Fibroblast of the aortic adventitia (primary cell): ENCODE measurements around the gene RNF157. TPM values are rescaled to one million over a fixed set of nuclear protein-coding genes. Genes with fewer than 3 reads are reported as not detected.
A peak's percentile ranks its signal among the peaks of the same experiment; 100 is the strongest.

ENCODE experiments used
- DNase-seq: peaks from one replicate; pipeline ENCODE4 v3.0.0-alpha.2; 2010; ENCODE audit warnings: low read depth
- H3K4me3 ChIP-seq: 2 replicates; pipeline ENCODE4 v1.5.1; 2011; ENCODE audit warnings: low read depth, mild to moderate bottlenecking, control low read depth, low read length, moderate library complexity
- CTCF ChIP-seq: IDR thresholded peaks from 2 replicates; pipeline ENCODE4 v1.5.1; 2011; ENCODE audit warnings: mild to moderate bottlenecking, low read length, control low read depth, inconsistent platforms; ENCODE audit not compliant: insufficient read depth
- total RNA-seq: library from RNA; depleted of rRNA; stranded (reverse); fragments of >200 nt; gene quantifications from 2 replicates; pipeline ENCODE4 v1.2.3, GENCODE V29; 2012; ENCODE audit warnings: low replicate concordance

Gene RNF157
- total RNA-seq, 1 donor: 0.18 TPM

- TF ChIP-seq CTCF: no peak
- H3K4me3 ChIP-seq: no peak overlapping the region
- no peak for DNase-seq
Observed at GRCh38 chr17:76115138-76115754, 125.0 kb downstream of the RNF157 start.

GRCh38 chr17:76111956-76112355 is 128.3 kb downstream of the RNF157 start:
- TF ChIP-seq CTCF: no peak
- H3K4me3 ChIP-seq: no peak overlapping the region
- DNase-seq: no peak

- no peak overlapping the region for H3K4me3 ChIP-seq
- TF ChIP-seq CTCF: no peak
- no peak for DNase-seq
Observed at GRCh38 chr17:76107509-76107908, 132.8 kb downstream of the RNF157 start.

GRCh38 chr17:76106703-76107102 is 133.6 kb downstream of the RNF157 start:
- TF ChIP-seq CTCF: no peak
- no peak overlapping the region for H3K4me3 ChIP-seq
- no peak for DNase-seq

- TF ChIP-seq CTCF: no peak
- no peak overlapping the region for H3K4me3 ChIP-seq
- no peak for DNase-seq
Observed at GRCh38 chr17:76104896-76105231, 135.4 kb downstream of the RNF157 start.

GRCh38 chr17:76104140-76104895 is 136.0 kb downstream of the RNF157 start:
- no peak for DNase-seq
- no peak for TF ChIP-seq CTCF
- peak overlapping the region; percentile 93 for H3K4me3 ChIP-seq
